PFSK-1 (cell line): ENCODE measurements around the gene DNAJC11.

Source experiments
- FOXP2 ChIP-seq: optimal IDR thresholded peaks from 2 replicates; pipeline ENCODE3; 2011; ENCODE audit warnings: borderline replicate concordance, control low read depth, inconsistent platforms; ENCODE audit not compliant: insufficient read depth; ENCODE audit errors: extremely low read length, extremely low read depth
- POLR2AphosphoS5 ChIP-seq: IDR thresholded peaks from 2 replicates; pipeline ENCODE4 v1.6.1; 2012; ENCODE audit warnings: low read depth, mild to moderate bottlenecking, control low read depth, low read length, moderate library complexity
- REST ChIP-seq, 2 experiments: IDR thresholded peaks; 2 replicates each; pipeline versions ENCODE4 v1.6.1 to v1.8.0; 2011 to 2012; ENCODE audit warnings: low read depth in 2 of 2, low read length in 2 of 2, control low read depth in 1 of 2, inconsistent platforms in 1 of 2, mild to moderate bottlenecking in 1 of 2, moderate library complexity in 1 of 2; ENCODE audit not compliant: insufficient read depth in 1 of 2
- SIN3A ChIP-seq: IDR thresholded peaks from 2 replicates; pipeline ENCODE4 v1.6.1; 2012; ENCODE audit warnings: mild to moderate bottlenecking, low read length, moderate library complexity, borderline replicate concordance; ENCODE audit not compliant: insufficient read depth
- TAF1 ChIP-seq: IDR thresholded peaks from 2 replicates; pipeline ENCODE4 v1.6.1; 2012; ENCODE audit warnings: low read length, control low read depth, borderline replicate concordance; ENCODE audit not compliant: insufficient read depth

DNAJC11 gene

GRCh38 chr1:6635161-6635909 is 66.3 kb downstream of the DNAJC11 start:
- no peak for TF ChIP-seq FOXP2
- TF ChIP-seq REST (IDR thresholded peaks at IDR 0.05; ENCODE audit: insufficient read depth in 1 of 2, low read depth in 2 of 2, low read length in 2 of 2), result no peak
- TF ChIP-seq POLR2AphosphoS5, result no peak
- TF ChIP-seq SIN3A, result no peak
- no peak for TF ChIP-seq TAF1

GRCh38 chr1:6634371-6635052 is 67.1 kb downstream of the DNAJC11 start:
- TF ChIP-seq TAF1, result no peak
- TF ChIP-seq SIN3A, result no peak
- TF ChIP-seq REST (IDR thresholded peaks at IDR 0.05; ENCODE audit: insufficient read depth in 1 of 2, low read depth in 2 of 2, low read length in 2 of 2), result no peak
- no peak for TF ChIP-seq FOXP2
- no peak for TF ChIP-seq POLR2AphosphoS5

DNA sequence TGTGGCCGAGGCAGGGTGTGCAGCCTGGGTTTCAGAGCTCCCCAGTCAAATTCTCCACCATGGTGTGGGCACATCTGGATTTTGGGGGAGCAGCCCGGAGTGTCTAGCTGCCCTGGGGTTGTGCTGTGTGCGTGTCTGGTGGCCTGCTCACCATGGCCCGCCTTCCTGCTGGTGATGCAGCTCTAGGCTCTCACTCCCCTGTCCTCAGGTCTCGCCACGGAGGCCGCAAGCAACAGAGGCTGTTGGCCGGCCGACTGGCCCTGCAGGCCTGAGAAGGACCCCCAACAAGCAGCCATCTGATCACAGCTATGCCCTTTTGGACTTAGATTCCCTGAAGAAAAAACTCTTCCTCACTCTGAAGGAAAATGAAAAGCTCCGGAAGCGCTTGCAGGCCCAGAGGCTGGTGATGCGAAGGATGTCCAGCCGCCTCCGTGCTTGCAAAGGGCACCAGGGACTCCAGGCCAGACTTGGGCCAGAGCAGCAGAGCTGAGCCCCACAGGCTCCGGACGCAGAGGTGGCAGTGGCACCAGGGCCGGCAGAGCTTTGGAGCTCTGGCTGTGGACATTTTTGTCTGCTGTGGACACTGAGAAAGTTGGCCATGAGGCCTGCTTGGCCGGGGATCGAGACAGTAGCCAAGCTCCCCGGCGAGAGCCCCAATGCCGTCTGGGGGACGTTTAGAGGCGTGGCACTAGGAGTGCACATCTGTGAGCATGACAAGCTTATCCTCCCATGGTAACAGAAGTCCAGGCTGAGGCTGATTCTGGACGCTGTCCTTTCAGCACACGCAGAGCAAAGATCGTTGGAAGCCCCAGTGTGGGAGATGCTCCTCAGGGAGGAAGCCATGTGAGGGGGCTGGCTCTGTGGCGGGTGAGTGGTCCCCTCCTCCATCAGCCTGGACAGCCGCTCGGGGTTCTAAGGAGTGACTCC is 68.8 kb downstream of the DNAJC11 start:
- TF ChIP-seq SIN3A (no peak), POLR2AphosphoS5 (no peak), REST (IDR thresholded peaks at IDR 0.05; ENCODE audit: insufficient read depth in 1 of 2, low read depth in 2 of 2, low read length in 2 of 2) (no peak), TAF1 (no peak), FOXP2 (no peak)

- TF ChIP-seq POLR2AphosphoS5 (no peak), TAF1 (no peak), SIN3A (no peak), REST (IDR thresholded peaks at IDR 0.05; ENCODE audit: insufficient read depth in 1 of 2, low read depth in 2 of 2, low read length in 2 of 2) (no peak), FOXP2 (no peak)
Observed at GRCh38 chr1:6631058-6631457, 70.6 kb downstream of the DNAJC11 start.
